AG09319 (cell line): Measurements from ENCODE around the gene GALNT17.
"Not testable (repeated sequence)": the region's sequence is repeated elsewhere in the genome, so short reads cannot be mapped to it uniquely, and the experiment has no call there.

Experiments used
- DNase-seq: peaks from one replicate; pipeline ENCODE4 v3.0.0-alpha.2; 2010; ENCODE audit warnings: low read depth; ENCODE audit errors: extremely low read depth
- TF ChIP-seq, protein P1 (sequence below): IDR thresholded peaks from 2 replicates; pipeline ENCODE4 v1.5.1; 2011; ENCODE audit warnings: low read depth, mild to moderate bottlenecking, inconsistent platforms, low read length, moderate library complexity

GALNT17 gene

DNA sequence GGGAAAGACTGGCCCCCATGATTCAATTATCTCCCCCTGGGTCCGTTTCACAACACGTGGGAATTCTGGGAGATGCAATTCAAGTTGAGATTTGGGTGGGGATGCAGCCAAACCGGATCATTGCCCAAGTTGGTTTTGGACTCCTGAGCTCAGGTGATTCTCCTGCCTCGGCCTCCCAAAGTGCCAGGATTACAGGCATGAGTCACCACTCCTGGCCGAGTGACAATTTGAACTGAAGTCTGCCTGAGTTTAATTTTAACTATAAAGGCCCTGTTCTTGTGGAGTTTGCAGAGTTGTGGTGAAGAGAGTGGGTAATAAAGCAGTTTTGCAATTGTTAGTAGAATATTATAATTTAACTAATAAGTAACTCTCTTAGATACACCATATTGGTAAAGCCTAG is 78.3 kb downstream of the GALNT17 start:
- DNase-seq = no peak
- TF ChIP-seq, protein P1, sequence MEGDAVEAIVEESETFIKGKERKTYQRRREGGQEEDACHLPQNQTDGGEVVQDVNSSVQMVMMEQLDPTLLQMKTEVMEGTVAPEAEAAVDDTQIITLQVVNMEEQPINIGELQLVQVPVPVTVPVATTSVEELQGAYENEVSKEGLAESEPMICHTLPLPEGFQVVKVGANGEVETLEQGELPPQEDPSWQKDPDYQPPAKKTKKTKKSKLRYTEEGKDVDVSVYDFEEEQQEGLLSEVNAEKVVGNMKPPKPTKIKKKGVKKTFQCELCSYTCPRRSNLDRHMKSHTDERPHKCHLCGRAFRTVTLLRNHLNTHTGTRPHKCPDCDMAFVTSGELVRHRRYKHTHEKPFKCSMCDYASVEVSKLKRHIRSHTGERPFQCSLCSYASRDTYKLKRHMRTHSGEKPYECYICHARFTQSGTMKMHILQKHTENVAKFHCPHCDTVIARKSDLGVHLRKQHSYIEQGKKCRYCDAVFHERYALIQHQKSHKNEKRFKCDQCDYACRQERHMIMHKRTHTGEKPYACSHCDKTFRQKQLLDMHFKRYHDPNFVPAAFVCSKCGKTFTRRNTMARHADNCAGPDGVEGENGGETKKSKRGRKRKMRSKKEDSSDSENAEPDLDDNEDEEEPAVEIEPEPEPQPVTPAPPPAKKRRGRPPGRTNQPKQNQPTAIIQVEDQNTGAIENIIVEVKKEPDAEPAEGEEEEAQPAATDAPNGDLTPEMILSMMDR = no peak

DNA sequence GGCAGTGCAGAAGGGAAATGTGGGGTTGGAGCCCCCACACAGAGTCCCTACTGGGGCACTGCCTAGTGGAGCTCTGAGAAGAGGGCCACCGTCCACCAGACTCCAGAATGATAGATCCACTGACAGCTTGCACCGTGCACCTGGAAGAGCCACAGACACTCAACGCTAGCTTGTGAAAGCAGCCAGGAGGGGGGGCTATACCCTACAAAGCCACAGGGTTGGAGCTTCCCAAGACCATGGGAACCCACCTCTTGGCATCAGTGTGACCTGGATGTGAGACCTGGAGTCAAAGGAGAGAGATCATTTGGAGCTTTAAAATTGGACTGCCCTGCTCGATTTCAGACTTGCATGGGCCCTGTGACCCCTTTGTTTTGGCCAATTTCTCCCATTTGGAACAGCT is 80.5 kb downstream of the GALNT17 start:
- not testable (repeated sequence) for DNase-seq

- TF ChIP-seq, protein P1 = no peak
- no peak for DNase-seq
These were observed 84.3 kb downstream of the GALNT17 start for GRCh38 chr7:71216211-71216610.

DNA sequence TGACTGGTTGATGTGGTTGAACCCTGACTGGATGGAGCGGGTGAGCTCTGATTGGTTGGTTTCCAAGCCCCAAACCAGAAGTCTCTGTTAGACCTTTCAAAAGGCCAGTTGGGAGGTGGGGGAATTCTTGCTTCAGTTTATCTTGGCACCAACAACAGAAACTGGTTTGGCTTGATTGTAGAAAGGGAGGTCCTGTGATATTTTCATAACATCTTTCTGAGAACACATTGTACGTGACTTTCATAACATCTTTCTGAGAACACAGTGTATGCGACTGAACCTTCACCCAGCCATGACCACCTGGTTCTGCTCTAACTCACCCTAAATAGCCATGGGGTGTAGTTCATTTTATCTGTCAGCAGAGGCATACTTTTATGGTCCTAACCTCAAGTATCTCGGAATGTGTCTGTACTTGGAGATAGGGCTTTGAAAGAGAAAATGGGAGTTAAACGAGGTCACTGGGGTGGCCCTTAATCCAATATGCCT is 88.3 kb downstream of the GALNT17 start:
- no peak for DNase-seq
- TF ChIP-seq, protein P1 = no peak

GRCh38 chr7:71221049-71221448 is 89.1 kb downstream of the GALNT17 start:
- TF ChIP-seq, protein P1 = no peak

GRCh38 chr7:71221549-71221948 is 89.6 kb downstream of the GALNT17 start:
- TF ChIP-seq, protein P1 = no peak
- no peak for DNase-seq

More at GRCh38 chr7:71221049-71221448, 89.1 kb downstream of the GALNT17 start:
- DNase-seq = no peak

DNA sequence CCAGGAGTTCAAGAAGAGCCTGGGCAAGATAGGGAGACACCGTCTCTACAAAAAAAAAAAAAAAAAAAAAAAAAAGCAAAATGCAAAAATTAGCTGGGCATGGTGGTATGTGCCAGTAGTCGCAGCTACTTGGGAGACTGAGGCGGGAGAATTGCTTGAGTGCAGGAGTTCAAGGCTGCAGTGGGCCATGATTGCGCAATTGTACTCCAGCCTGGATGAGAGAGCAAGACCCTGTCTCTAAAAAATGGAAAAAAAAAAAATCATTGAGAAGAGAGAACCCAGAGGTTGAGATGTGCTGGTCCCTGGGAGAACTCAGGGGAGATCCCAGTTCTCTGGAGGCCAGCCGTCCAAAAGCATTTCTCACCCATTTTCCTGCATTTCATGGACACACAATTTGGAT is 95.2 kb downstream of the GALNT17 start:
- no peak for DNase-seq
- TF ChIP-seq, protein P1 = no peak

- DNase-seq = no peak
- TF ChIP-seq, protein P1 = no peak
These were observed 97.2 kb downstream of the GALNT17 start for GRCh38 chr7:71229148-71229547.
